Activated CD4-positive, alpha-beta T cell treated with anti-CD3 and anti-CD28 coated beads, Interleukin-2, amount 50 U/mL, for 48 hours (primary cell): ENCODE measurements around the gene RFX2.
"Not testable (repeated sequence)": the region's sequence is repeated elsewhere in the genome, so short reads cannot be mapped to it uniquely, and the experiment has no call there.

ENCODE experiments used
- DNase-seq, 2 experiments: peaks; one replicate each; pipeline ENCODE4 v3.0.0-alpha.2; 2020

The RFX2 gene

GRCh38 chr19:6034512-6034911 is 75.8 kb downstream of the RFX2 start:
- DNase-seq: no peak

GRCh38 chr19:6033744-6034264 is 76.5 kb downstream of the RFX2 start:
- DNase-seq: no peak

GRCh38 chr19:6032827-6033226 is 77.5 kb downstream of the RFX2 start:
- no peak for DNase-seq

- no peak for DNase-seq
These were observed 77.9 kb downstream of the RFX2 start for GRCh38 chr19:6032381-6032780.

- DNase-seq: no peak
These were observed 80.1 kb downstream of the RFX2 start for GRCh38 chr19:6030214-6030507.

GRCh38 chr19:6026390-6027227 is 83.7 kb downstream of the RFX2 start:
- no peak for DNase-seq

GRCh38 chr19:6024756-6025155 is 85.5 kb downstream of the RFX2 start:
- not testable (repeated sequence) for DNase-seq

GRCh38 chr19:6023936-6024335 is 86.4 kb downstream of the RFX2 start:
- DNase-seq: no peak

GRCh38 chr19:6023085-6023682 is 87.1 kb downstream of the RFX2 start:
- DNase-seq: no peak

- DNase-seq: no peak
These were observed 87.7 kb downstream of the RFX2 start for GRCh38 chr19:6022570-6023064.

GRCh38 chr19:6021878-6022569 is 88.3 kb downstream of the RFX2 start:
- DNase-seq: peak; percentile 80 to 86

GRCh38 chr19:6020972-6021805 is 89.1 kb downstream of the RFX2 start:
- DNase-seq: no peak

- no peak for DNase-seq
These were observed 90.0 kb downstream of the RFX2 start for GRCh38 chr19:6020166-6020882.

- no peak for DNase-seq
These were observed 91.5 kb downstream of the RFX2 start for GRCh38 chr19:6018786-6019185.

GRCh38 chr19:6017576-6017975 is 92.7 kb downstream of the RFX2 start:
- no peak for DNase-seq

GRCh38 chr19:6015841-6016545 is 94.3 kb downstream of the RFX2 start:
- DNase-seq: no peak

GRCh38 chr19:6014551-6015135 is 95.7 kb downstream of the RFX2 start:
- DNase-seq: no peak

GRCh38 chr19:6012426-6013170 is 97.7 kb downstream of the RFX2 start:
- no peak for DNase-seq

- no peak for DNase-seq
These were observed 98.5 kb downstream of the RFX2 start for GRCh38 chr19:6011794-6012193.

- DNase-seq: no peak
These were observed 99.1 kb downstream of the RFX2 start for GRCh38 chr19:6011206-6011605.
